KMS-11 (cell line): ENCODE data around the gene FOXP1.

Experiments used
- H2AFZ ChIP-seq: fragments of 200-600 bp; sonication (generic); 2 replicates; pipeline ENCODE4 v1.6.1; 2016; ENCODE audit warnings: antibody characterized with exemption, mixed run types, low read depth
- H3K27ac ChIP-seq: fragments of 200-600 bp; sonication (generic); 2 replicates; pipeline ENCODE4 v1.6.1; 2016; ENCODE audit warnings: mild to moderate bottlenecking, mixed run types
- H3K27me3 ChIP-seq: fragments of 200-600 bp; sonication (generic); 2 replicates; pipeline ENCODE4 v1.6.1; 2017; ENCODE audit warnings: mild to moderate bottlenecking, low read depth, mixed run types, moderate library complexity; ENCODE audit not compliant: insufficient read depth
- H3K36me3 ChIP-seq: fragments of 200-600 bp; sonication (generic); 2 replicates; pipeline ENCODE4 v1.6.1; 2017; ENCODE audit warnings: mild to moderate bottlenecking, mixed run types; ENCODE audit not compliant: insufficient read depth
- H3K4me1 ChIP-seq: fragments of 200-600 bp; sonication (generic); 2 replicates; pipeline ENCODE4 v1.6.1; 2016; ENCODE audit warnings: mild to moderate bottlenecking, low read depth, mixed run types; ENCODE audit not compliant: poor library complexity, severe bottlenecking
- H3K4me2 ChIP-seq: fragments of 200-600 bp; sonication (generic); 2 replicates; pipeline ENCODE4 v1.7.0; 2016; ENCODE audit warnings: mild to moderate bottlenecking, mixed run types
- H3K4me3 ChIP-seq: fragments of 200-600 bp; sonication (generic); IDR thresholded peaks from 2 replicates; pipeline ENCODE4 v1.6.1; 2017; ENCODE audit warnings: low read depth, low read length, mixed read lengths; ENCODE audit not compliant: insufficient read depth
- H3K79me2 ChIP-seq: fragments of 200-600 bp; sonication (generic); 2 replicates; pipeline ENCODE4 v1.6.1; 2016; ENCODE audit warnings: low read depth, mixed run types; ENCODE audit not compliant: insufficient read depth
- H3K9ac ChIP-seq: fragments of 200-600 bp; sonication (generic); 2 replicates; pipeline ENCODE4 v1.6.1; 2016; ENCODE audit warnings: mild to moderate bottlenecking, mixed run types
- H4K20me1 ChIP-seq: fragments of 200-600 bp; sonication (generic); 2 replicates; pipeline ENCODE4 v1.6.1; 2016; ENCODE audit warnings: mild to moderate bottlenecking, mixed run types; ENCODE audit not compliant: insufficient read depth
- TF ChIP-seq, protein P1 (sequence below): fragments of 200-600 bp; sonication (generic); conservative IDR thresholded peaks from 2 replicates; pipeline ENCODE4 v1.6.1; 2017; ENCODE audit warnings: low read depth, mild to moderate bottlenecking, antibody characterized with exemption, low read length, moderate library complexity, mixed read lengths

The FOXP1 gene

GRCh38 chr3:70916375-70917055, 667.0 kb downstream of the FOXP1 start:
- no peak overlapping the region for H3K9ac ChIP-seq
- TF ChIP-seq, protein P1, sequence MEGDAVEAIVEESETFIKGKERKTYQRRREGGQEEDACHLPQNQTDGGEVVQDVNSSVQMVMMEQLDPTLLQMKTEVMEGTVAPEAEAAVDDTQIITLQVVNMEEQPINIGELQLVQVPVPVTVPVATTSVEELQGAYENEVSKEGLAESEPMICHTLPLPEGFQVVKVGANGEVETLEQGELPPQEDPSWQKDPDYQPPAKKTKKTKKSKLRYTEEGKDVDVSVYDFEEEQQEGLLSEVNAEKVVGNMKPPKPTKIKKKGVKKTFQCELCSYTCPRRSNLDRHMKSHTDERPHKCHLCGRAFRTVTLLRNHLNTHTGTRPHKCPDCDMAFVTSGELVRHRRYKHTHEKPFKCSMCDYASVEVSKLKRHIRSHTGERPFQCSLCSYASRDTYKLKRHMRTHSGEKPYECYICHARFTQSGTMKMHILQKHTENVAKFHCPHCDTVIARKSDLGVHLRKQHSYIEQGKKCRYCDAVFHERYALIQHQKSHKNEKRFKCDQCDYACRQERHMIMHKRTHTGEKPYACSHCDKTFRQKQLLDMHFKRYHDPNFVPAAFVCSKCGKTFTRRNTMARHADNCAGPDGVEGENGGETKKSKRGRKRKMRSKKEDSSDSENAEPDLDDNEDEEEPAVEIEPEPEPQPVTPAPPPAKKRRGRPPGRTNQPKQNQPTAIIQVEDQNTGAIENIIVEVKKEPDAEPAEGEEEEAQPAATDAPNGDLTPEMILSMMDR = no peak
- H3K27ac ChIP-seq = no peak overlapping the region
- no peaks in the 10 kb centered on the region for H4K20me1 ChIP-seq
- H3K36me3 ChIP-seq = no peaks in the 10 kb centered on the region
- no peak overlapping the region for H3K4me2 ChIP-seq
- no peak overlapping the region for H3K4me3 ChIP-seq
- H3K4me1 ChIP-seq = no peaks in the 10 kb centered on the region
- H3K27me3 ChIP-seq = no peaks in the 10 kb centered on the region
- no peaks in the 10 kb centered on the region for H3K79me2 ChIP-seq
- no peak overlapping the region for H2AFZ ChIP-seq

GRCh38 chr3:70914862-70915261, 668.7 kb downstream of the FOXP1 start:
- no peaks in the 10 kb centered on the region for H3K79me2 ChIP-seq
- no peaks in the 10 kb centered on the region for H3K4me1 ChIP-seq
- no peak overlapping the region for H3K27ac ChIP-seq
- H3K4me2 ChIP-seq = no peak overlapping the region
- no peaks in the 10 kb centered on the region for H4K20me1 ChIP-seq
- no peak overlapping the region for H3K4me3 ChIP-seq
- TF ChIP-seq, protein P1 = no peak
- no peak overlapping the region for H3K9ac ChIP-seq
- no peak overlapping the region for H2AFZ ChIP-seq
- no peaks in the 10 kb centered on the region for H3K27me3 ChIP-seq
- H3K36me3 ChIP-seq = no peaks in the 10 kb centered on the region

DNA sequence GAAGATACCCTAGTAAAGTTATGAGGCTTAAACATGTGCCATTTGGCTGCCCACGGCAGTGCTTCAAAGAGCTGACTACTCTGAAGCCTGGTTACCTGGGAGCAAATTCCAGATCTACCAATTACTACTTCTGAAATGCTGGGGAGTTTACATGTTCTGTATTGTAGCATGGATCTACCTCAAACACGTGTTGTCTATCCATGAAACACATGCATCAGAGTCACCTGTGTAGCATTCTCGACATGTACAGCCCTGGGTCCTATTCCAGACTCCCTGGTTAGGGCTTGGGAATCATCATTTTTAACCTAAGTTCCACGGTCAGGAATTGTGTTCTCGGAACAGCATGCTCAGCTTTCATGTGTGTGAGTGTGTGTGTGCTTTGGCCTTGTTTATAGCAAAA, 671.8 kb downstream of the FOXP1 start:
- TF ChIP-seq, protein P1 = no peak
- Histone ChIP-seq H4K20me1 (no peaks in the 10 kb centered on the region), H3K79me2 (no peaks in the 10 kb centered on the region), H3K27ac (no peak overlapping the region), H3K4me1 (no peaks in the 10 kb centered on the region), H2AFZ (no peak overlapping the region), H3K27me3 (no peaks in the 10 kb centered on the region), H3K4me3 (no peak overlapping the region), H3K4me2 (no peak overlapping the region), H3K36me3 (no peaks in the 10 kb centered on the region), H3K9ac (no peak overlapping the region)

DNA sequence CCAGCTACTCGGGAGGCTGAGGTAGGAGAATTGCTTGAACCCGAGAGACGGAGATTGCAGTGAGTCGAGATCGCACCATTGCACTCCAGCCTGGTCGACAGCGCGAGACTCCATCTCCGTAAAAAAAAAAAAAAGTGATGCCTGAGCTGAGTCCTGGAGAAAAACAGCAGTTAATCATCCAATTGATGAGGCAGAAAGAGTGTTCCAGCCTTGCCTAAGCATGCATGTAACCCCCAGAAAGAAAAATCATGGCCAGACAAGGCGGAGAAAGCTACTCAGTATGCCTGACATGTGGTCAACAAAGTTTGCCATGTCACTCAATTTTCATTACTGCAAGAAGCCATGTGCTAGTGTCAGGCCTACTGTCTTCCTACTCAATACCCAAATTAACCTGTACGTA, 678.0 kb downstream of the FOXP1 start:
- no peak overlapping the region for H3K4me2 ChIP-seq
- H3K4me3 ChIP-seq = no peak overlapping the region
- TF ChIP-seq, protein P1 = no peak
- no peak overlapping the region for H3K27ac ChIP-seq
- H3K27me3 ChIP-seq = no peaks in the 10 kb centered on the region
- H3K36me3 ChIP-seq = no peaks in the 10 kb centered on the region
- no peak overlapping the region for H3K9ac ChIP-seq
- H2AFZ ChIP-seq = no peak overlapping the region
- H3K4me1 ChIP-seq = no peaks in the 10 kb centered on the region
- H3K79me2 ChIP-seq = no peaks in the 10 kb centered on the region
- H4K20me1 ChIP-seq = no peaks in the 10 kb centered on the region
